ENCODE results near the gene RNASET2.

- TF ChIP-seq CTCF (IDR thresholded peaks at IDR 0.05; ENCODE audit: low read length) (no peak), EZH2 (IDR thresholded peaks at IDR 0.05; ENCODE audit: borderline replicate concordance, low read length) (no peak)
These were observed 51.3 kb downstream of the RNASET2 start for GRCh38 chr6:166905013-166905412.

Data from OCI-LY1 (cell line).